Measurements from ENCODE around the gene FAAP20. TPM values are rescaled to one million over a fixed set of nuclear protein-coding genes. Genes with fewer than 3 reads are reported as not detected.

Gene FAAP20
- total RNA-seq, 1 experiment from 2014 or later = 133 TPM

GRCh38 chr1:2190491-2190976 lies 4.0 kb downstream of the FAAP20 start:
- peak overlapping the region; percentile 53 for H3K27ac Mint-ChIP-seq
- peaks cover 11% of the 10 kb centered on the region for H3K4me1 Mint-ChIP-seq
- ATAC-seq = no peak
- H3K4me3 Mint-ChIP-seq = no peak overlapping the region
- DNase-seq (ENCODE audit: low spot score) = no peak
- ChIA-PET CTCF (interaction anchor here (0.8 to 3.8 kb wide), 6 partner anchors 9 to 191 kb away, joined by 3 to 27 read pairs (median 14); no protein-coding TSS in a partner anchor), POLR2A (interaction anchor here (0.5 to 1.8 kb wide), 2 partner anchors 20 to 39 kb away, joined by 3 to 4 read pairs; no protein-coding TSS in a partner anchor)
- H3K36me3 Mint-ChIP-seq = peaks cover 8% of the 10 kb centered on the region
- H3K9me3 Mint-ChIP-seq = no peaks in the 10 kb centered on the region
- no peak for TF ChIP-seq SMAD3 (CRISPR knock-in tag; IDR thresholded peaks at IDR 0.05; ENCODE audit: borderline replicate concordance)
- no peak for TF ChIP-seq E2F5 (CRISPR knock-in tag; IDR thresholded peaks at IDR 0.05)
- TF ChIP-seq, protein P1, sequence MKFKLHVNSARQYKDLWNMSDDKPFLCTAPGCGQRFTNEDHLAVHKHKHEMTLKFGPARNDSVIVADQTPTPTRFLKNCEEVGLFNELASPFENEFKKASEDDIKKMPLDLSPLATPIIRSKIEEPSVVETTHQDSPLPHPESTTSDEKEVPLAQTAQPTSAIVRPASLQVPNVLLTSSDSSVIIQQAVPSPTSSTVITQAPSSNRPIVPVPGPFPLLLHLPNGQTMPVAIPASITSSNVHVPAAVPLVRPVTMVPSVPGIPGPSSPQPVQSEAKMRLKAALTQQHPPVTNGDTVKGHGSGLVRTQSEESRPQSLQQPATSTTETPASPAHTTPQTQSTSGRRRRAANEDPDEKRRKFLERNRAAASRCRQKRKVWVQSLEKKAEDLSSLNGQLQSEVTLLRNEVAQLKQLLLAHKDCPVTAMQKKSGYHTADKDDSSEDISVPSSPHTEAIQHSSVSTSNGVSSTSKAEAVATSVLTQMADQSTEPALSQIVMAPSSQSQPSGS (CRISPR knock-in tag; IDR thresholded peaks at IDR 0.05; ENCODE audit: borderline replicate concordance, low read depth) = no peak
- no peak for TF ChIP-seq AR (CRISPR knock-in tag; IDR thresholded peaks at IDR 0.05)
- TF ChIP-seq ZNF138 (CRISPR knock-in tag; conservative IDR thresholded peaks at IDR 0.05) = no peak
- TF ChIP-seq, protein P2, sequence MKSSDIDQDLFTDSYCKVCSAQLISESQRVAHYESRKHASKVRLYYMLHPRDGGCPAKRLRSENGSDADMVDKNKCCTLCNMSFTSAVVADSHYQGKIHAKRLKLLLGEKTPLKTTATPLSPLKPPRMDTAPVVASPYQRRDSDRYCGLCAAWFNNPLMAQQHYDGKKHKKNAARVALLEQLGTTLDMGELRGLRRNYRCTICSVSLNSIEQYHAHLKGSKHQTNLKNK (CRISPR knock-in tag; IDR thresholded peaks at IDR 0.05) = no peak
- no peak for TF ChIP-seq PRDM15 (CRISPR knock-in tag; IDR thresholded peaks at IDR 0.05)
- TF ChIP-seq, protein P3, sequence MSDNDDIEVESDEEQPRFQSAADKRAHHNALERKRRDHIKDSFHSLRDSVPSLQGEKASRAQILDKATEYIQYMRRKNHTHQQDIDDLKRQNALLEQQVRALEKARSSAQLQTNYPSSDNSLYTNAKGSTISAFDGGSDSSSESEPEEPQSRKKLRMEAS (CRISPR knock-in tag; IDR thresholded peaks at IDR 0.05) = no peak
- TF ChIP-seq ESRRA (CRISPR knock-in tag; IDR thresholded peaks at IDR 0.05; ENCODE audit: borderline replicate concordance) = no peak
- TF ChIP-seq ZNF219 (CRISPR knock-in tag; IDR thresholded peaks at IDR 0.05; ENCODE audit: borderline replicate concordance) = no peak
- no peak for TF ChIP-seq TEAD1 (CRISPR knock-in tag; IDR thresholded peaks at IDR 0.05)
- TF ChIP-seq, protein P4, sequence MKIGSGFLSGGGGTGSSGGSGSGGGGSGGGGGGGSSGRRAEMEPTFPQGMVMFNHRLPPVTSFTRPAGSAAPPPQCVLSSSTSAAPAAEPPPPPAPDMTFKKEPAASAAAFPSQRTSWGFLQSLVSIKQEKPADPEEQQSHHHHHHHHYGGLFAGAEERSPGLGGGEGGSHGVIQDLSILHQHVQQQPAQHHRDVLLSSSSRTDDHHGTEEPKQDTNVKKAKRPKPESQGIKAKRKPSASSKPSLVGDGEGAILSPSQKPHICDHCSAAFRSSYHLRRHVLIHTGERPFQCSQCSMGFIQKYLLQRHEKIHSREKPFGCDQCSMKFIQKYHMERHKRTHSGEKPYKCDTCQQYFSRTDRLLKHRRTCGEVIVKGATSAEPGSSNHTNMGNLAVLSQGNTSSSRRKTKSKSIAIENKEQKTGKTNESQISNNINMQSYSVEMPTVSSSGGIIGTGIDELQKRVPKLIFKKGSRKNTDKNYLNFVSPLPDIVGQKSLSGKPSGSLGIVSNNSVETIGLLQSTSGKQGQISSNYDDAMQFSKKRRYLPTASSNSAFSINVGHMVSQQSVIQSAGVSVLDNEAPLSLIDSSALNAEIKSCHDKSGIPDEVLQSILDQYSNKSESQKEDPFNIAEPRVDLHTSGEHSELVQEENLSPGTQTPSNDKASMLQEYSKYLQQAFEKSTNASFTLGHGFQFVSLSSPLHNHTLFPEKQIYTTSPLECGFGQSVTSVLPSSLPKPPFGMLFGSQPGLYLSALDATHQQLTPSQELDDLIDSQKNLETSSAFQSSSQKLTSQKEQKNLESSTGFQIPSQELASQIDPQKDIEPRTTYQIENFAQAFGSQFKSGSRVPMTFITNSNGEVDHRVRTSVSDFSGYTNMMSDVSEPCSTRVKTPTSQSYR (CRISPR knock-in tag; IDR thresholded peaks at IDR 0.05) = no peak
- no peak for TF ChIP-seq FOXJ3 (CRISPR knock-in tag; IDR thresholded peaks at IDR 0.05; ENCODE audit: borderline replicate concordance)
- no peak for TF ChIP-seq NFATC4 (CRISPR knock-in tag; IDR thresholded peaks at IDR 0.05)
- TF ChIP-seq GTF2I (CRISPR knock-in tag; conservative IDR thresholded peaks at IDR 0.05) = no peak
- no peak for TF ChIP-seq MYBL2 (CRISPR knock-in tag; IDR thresholded peaks at IDR 0.05)
- TF ChIP-seq ZNF423 (CRISPR knock-in tag; IDR thresholded peaks at IDR 0.05) = no peak
- TF ChIP-seq PRRX2 (CRISPR knock-in tag; IDR thresholded peaks at IDR 0.05) = no peak
- TF ChIP-seq TCF7 (CRISPR knock-in tag; IDR thresholded peaks at IDR 0.05; ENCODE audit: low read depth) = no peak
- H3K27me3 Mint-ChIP-seq (ENCODE audit: low read depth) = no peaks in the 10 kb centered on the region

Measured in WTC11 (cell line).